Activated CD4-positive, alpha-beta T cell treated with anti-CD3 and anti-CD28 coated beads, Interleukin-10, Interleukin-2, amounts not matched to agents 100 ng/mL and 50 ng/mL, durations not matched to agents 16 hours and 8 hours (primary cell): ENCODE results near the gene P4HA1.

Experiments used
- DNase-seq: peaks from one replicate; pipeline ENCODE4 v3.0.0-alpha.2; 2020

The P4HA1 gene

DNA sequence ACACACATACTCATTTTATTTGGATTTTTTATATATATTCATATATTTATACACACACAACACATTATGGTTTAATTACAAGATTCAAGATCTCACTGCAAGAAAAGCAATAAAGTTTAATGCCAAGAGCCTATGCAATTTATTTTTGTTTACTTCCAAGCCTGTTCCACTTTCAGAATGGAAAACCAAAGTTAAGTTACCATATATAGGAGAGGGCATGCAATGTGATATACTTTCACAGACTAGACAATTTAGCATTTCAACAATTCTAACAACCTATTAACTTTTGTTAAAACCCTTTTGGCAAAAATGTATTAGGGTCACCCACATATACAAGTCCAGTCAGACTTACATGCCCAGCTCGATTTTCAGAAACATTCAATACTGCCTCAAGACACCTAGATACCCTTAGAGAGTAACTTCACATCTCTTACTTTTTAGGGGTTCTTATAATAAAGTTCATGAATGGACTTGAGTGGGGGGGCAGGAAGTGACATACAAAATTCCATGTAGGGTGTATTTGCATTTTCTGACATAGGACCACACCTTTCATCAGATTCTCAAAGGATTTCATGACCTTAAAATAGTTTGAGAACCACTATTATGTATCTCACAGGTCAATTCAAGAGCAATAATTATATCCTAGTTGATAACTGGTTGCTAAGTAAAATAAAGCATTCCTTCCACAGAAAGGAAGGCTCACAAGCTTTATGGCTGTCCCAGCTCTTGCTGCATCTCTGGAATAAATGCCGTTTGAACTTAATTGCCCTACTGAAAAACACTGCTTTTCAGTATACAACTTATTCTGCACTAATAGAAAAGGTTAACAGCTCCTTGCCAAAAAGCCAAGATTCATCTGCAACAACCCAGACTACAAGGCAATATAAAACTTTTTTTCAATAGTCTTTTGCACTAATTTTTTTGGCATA is 2.5 kb downstream of the P4HA1 start:
- DNase-seq: no peak

DNA sequence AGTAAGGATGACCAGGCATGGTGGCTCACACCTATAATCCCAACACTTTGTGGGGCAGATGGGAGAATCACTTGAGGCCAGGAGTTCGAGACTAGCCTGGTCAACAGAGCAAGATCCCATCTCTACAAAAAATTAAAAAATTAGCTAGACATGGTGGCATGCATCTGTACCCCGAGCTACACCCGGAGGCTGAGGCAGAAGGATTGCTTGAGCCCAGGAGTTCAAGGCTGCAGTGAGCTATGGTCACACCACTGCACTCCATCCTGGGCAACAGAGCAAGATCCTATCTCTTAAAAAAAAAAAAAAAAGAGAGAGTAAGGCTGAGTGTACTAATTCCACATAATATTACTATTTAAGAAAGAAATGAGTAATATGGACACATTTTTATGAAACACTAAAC is 3.8 kb downstream of the P4HA1 start:
- DNase-seq: no peak

DNA sequence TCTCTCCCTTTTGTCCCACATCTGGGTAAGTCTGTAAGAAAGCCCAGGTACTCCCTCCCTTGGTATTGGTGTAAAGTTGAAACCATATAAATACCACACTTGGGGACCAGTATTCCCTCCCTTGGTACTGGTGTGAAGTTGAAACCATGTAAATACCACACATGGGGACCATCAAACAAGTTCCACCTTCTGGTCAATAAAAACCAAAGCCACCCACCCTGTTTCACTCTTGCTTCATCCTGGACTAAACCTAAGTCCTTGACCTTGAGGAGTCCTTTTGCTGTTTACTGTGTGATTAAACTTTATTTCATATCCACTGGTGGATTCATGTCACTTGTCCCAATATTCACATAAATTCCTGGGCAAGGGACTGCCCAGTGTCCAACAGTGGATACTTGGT is 8.4 kb downstream of the P4HA1 start:
- DNase-seq: no peak

DNA sequence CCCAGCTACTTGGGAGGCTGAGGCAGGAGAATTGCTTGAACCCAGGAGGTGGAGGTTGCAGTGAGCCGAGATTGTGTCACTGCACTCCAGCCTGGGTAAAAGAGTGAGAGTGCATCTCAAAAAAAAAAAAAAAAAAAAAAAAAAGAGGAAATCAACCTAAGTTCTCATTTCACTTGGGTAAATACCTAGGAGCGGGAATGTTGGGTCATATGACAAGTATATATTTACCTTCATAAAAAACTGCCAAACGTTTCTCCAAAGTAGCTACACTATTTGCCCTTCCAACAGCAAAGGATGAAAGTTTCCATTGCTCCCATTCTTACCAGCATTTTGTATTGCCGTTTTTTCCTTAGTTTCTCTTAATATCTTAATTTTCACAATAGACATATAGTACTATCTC is 9.8 kb downstream of the P4HA1 start:
- no peak for DNase-seq

DNA sequence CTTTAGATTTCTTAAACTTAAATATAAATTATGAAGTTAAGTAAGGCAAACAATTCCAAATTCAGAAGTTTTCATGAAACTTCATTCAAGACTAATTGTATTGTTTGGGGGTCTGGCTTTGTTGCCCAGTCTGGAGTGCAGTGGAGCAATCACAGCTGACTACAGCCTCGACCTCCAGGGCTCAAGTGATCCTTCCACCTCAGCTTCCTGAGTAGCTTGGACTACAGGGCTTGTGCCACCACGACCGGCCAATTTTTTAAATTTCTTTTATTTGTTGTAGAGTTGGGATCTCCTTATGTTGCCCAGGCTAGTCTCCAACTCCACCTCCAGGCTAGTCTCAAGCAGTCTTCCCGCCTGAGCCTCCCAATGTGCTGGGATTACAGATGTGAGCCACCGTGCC is 12.5 kb downstream of the P4HA1 start:
- DNase-seq: no peak

DNA sequence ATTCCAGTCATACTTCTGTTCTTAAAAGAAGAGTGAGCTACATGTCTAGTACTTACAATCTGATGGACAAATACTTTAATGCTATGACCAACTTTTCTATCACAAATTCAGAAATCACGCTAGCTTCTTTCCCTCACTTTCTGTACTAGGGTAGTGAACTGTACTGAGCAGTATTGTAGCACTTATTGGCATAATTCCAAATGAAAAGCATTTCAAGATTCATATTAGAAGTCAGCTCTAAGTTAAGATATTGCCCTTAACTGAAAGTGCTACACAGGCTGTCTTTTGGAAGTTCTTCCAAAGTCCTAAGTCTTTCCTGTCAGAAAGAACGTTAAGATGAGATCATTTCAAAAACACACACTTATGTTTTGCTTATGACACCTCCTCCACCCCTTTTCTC is 13.4 kb downstream of the P4HA1 start:
- DNase-seq: no peak

DNA sequence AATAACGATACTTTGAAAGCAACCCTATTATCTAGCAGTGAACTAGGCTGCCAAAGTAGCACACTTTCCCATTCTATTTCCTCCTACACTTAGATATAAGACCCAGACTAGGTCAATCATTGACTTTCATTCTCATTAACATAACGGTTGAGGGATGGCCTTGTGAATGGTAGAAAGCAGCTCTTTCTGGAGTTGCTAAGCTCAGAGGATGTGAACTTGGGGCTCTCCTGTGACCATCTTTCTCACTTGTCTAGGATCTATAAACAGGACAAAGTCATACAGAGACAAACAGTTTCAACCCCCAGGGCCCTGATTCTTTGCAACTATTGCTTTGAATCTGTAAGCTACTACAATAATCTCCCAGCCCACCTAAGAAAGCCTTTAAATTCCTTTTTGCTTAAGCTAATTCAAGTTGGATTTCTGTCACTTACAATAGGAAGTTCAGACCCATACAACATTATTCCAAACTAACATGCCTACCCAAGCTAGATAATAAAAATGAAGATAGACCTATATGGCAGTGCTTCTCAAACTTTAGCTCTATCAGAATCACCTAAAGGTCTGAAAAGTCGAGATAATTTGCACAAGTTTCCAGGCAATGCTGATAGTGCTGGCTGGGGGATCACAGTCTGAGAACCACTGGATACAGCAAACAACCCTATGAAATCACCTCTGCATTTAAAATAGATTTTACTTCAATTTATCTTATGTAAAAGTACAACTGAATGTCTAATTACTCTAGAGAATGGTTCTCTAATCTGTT is 16.7 kb downstream of the P4HA1 start:
- no peak for DNase-seq

DNA sequence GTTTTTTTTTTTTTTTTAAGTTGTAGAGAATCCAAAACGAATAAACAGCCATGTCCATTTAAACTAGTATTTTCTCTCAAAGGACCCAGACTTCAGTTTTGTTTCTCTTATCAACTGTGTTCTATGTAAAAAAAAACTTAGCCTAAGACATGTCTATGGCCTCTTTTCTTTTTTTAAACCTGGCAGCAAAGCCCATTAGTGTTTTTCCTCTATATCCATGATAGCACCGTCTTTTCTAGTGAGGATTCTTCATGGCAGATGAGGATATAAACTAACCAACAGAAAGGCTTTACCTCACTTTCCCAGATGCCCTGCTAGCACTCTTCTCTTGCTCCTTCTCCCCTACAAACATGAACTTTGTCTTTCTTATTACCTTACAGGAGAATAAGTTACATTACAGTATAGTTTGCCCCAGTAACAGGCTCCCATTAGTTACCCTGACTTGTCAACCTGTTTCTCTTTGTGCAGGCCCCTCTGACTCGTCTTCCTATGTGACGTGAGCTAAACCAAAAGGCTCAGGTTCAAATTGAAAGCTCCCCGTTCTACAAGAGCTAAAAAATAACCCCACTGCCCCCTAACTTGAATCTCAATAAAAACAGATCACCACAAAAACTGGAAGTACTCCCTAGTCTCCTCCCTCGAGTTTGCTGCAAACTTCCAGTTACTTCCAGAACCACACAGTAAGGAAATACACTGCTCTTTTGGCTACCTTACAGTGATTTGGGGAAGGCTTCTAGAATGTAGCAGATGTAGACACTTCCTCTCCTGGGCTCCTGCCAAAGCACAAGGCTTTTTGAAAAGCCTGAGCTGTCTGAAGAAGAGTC is 20.1 kb downstream of the P4HA1 start:
- peak; percentile 36 for DNase-seq

DNA sequence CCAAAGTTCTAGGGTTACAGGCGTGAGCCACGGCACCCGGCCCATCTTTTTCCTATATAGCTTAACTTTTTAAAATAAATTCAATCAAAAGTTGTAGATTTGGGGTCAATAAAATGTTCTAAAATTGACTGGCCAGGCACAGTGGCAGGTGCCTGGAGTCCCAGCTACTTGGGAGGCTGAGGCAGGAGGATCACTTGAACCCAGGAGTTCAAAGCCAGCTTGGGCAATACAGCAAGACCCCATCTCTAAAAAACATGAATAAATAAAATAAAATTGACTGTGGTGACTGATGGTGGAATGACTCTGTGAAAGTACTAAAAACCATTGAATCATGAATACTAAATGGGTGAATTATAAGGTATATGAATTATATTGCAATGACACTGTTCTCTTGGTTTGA is 20.8 kb downstream of the P4HA1 start:
- DNase-seq: no peak

DNA sequence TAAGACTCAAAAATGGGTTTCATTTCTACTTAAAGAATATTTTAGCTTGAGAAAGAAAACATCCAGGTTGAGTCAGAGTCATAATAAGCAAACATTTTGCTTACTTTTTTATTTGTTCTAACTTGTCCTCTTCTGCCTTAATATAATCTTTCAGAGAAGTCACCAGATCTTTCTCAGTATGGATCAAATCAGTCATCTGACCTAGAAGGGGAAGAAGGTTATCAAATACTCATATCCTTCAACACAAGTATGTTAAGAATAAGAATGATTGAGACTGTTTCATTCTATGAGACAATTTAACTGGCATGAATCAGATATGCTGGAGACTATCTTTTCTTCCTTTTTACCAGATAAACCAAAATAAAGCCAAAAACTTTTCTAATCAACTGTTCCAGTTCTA is 23.0 kb downstream of the P4HA1 start:
- no peak for DNase-seq

DNA sequence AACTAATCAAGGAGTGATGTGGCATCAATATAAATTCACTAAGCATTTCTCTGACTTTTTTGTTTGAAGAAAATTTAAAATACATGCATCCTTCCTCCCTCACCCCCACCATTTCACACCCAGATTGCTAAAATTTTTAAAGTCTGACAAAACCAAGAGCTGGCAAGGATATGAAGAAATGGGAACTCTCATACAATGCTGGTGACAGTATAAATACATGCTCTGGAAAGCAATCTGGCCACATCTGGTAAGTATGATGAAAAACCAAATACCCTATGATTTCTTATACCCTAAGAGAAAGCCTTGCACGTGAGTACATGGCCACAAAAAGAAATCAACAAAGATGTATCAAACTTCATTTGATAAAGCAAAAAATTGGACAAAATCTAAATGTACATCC is 31.2 kb downstream of the P4HA1 start:
- DNase-seq: no peak

DNA sequence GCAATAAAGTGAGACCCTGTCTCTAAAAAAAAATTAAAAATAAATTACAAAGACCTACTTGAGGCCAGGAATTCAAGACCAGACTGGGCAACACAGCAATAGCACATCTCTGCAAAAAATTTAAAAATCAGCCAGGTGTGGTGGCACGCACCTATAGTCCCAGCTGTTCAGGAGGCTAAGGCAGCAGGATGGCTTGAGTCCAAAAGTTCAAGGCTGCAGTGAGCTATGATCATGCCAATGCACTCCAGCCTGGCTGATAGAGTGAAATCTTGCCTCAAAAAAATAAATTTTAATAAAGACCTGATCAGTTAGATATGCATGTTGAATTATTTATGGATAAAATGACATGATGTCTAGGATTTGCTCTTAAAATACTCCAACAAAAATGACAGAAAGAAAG is 34.9 kb downstream of the P4HA1 start:
- DNase-seq: no peak

DNA sequence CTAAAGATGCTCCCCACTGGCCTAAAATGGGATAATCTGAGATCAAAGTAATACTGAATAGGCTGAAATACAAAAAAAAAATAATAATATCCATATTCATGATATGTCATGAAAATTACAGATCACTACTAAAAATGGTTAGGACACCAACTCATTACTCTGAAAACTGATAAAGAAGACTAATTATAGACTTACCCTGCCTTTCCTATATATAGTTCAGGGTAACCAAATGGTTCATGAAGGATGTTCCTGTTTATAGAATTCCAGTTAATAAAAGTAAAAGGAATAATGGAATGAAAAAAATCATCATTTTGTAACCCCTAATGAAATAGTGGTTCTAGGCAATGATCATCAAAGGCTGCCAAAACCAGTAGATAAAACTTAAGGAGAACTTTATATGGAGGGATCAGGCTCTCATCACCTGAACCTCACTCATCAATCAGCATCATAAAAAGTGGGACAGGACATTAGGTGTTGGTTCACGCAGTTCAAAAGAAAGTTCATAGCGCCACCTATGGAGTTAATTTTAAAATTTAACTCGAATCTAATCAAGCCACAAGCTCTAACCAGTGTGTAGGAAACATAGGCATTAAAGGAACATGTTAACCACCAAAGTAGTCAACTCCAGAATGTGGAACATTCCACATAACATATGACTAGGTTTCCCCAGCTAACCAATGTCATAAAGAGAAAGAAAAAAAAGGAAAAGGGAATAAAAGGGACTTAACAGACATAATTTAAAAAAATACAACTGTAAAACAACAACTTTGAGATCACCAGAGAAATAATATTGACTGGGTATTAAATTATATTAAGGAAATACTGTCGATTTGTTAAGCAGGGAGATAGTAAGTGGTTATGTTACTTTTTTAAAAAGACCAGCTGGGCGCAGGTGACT is 35.7 kb downstream of the P4HA1 start:
- peak; percentile 67 for DNase-seq

DNA sequence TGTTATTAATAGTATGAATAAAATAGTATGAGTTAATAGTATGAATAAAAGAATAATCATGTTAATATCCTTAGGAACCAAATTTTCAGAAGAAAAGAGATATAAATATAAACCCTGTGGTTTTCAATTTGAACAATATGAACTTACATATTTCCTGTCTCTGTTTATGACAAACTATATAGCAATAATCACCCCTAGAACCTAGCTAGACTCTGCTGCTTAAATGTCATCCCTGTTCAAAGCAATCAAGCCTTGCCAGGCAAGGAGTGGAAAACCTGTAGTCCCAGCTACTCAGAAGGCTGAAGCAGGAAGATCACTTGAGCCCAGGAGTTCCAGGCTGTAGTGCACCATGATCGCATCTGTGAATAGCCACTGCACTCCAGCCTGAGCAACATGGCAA is 36.5 kb downstream of the P4HA1 start:
- DNase-seq: peak; percentile 21

DNA sequence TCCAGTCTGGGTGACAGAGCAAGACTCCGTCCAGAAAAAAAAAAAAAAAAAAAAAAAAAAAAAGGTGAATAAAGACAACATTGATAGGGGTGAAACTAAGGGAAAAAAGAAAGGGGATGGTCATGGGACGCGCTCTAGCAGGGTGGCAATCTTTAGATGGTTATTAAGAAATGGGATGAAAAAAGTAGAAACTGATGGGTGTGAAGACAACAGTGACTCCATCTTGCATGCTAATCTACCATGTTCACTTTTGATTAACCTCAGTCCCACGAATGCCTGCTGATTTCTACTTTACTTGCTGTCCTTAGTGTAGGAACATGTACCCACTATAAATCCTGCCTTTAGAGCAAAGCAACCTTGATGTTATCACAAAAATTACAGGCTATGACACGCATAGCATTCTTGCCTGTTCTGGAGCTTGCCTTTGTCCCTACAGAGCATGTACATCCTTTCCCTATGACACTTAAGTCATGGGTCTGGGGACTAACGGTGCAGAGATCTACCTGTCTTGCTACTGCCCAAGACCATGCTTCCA is 38.5 kb downstream of the P4HA1 start:
- no peak for DNase-seq

DNA sequence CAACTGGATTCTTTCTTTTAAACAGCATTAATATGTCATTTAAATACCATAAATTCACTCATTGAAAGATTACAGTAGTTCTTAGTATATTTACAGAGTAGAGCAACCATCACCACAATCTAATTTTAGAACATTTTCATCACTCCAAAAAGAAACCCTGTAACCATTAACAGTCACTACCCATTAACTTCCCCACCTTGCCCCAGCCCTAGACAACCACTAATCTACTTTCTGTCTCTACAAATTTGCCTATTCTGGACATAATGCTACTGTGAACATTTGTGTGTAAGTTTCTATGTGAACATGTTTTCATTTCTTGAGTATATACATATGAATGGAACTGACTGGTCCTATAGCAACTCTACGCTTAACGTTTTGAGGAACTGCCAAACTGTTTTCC is 42.4 kb downstream of the P4HA1 start:
- DNase-seq: no peak

DNA sequence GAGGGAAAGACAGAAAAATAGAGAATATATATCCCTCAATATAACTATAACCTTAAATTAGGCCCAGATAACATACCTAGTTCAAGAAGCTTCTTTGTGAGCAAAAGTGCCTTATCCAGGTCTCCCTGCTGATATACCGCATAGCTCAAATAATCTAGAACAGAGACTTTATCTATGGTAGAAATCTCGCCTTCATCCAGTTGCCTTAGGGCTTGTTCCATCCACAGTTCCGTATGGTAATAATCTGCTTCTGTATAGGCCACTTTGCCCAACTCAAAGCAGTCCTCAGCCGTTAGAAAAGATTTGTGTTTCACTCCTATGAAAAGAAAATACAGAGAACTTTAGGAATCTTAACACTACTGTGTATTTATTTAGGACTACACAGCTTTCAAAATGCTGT is 43.4 kb downstream of the P4HA1 start:
- DNase-seq: no peak

DNA sequence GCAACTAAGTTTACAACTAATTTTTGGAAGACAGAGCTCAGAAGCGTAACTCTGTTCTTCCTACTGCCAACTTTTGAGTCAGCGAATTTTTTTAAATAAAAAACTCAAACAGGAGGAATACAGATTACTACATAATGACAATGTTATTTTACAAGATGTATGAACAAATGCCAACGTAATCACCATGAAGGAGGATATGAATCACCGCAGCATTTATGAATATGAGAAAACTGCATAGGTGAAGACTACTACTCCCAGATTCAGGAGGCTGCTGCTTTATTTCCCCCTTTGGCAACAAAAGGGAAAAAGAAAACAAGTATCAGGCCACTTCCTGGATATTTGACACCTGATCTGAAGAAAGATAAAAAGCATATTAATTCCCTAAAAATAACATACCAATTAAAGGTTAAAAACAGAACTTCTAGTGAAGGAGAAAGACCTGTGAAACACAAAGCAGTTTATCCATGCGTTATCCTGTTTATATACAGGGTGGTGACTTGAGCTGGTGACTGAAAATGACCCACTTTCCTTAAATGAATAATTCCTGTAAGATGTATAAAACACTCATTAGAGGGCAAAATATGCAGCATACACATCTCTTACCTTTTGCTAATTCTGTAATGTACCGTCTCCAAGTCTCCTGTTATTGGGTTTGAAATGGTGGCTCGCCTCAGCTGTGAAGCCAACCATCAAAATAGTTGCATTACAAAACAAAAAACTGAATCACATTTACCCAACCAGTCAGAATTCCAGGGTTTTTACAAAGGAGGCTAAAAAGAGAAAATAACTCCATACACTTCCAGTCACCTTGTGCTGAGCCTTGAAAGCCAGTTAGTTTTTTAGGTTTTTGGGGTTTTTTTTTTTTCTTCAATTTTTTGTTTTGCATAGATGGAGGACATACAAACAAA is 52.0 kb downstream of the P4HA1 start:
- peak; percentile 28 for DNase-seq

DNA sequence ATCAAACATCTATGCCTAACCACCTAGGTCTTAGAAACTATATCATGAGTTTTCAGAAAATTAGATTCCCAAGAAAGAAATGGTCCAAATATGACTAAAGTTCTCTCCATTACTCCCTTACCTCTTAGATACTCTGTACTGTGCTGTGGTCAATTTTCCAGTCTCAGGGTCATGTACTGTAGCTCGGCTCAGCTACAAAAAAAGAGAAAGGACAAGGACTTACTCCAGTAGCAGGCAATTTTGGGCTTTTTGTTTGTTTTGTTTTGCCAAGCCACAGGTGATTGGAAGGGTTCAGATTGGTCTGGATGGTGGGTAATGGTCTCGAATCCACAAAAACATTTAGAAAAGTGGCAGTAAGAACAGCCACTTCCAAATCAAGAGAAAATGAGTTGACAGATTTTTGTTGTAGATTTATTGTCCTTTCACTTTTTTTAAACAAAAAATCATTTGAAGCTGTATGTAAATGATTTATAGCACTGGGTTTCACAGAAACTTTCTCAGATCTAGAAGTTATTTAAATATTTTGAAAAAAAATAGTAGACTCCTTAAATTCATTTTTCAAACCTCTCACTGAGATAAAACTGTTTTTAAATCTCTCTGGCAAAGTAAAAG is 52.8 kb downstream of the P4HA1 start:
- no peak for DNase-seq

DNA sequence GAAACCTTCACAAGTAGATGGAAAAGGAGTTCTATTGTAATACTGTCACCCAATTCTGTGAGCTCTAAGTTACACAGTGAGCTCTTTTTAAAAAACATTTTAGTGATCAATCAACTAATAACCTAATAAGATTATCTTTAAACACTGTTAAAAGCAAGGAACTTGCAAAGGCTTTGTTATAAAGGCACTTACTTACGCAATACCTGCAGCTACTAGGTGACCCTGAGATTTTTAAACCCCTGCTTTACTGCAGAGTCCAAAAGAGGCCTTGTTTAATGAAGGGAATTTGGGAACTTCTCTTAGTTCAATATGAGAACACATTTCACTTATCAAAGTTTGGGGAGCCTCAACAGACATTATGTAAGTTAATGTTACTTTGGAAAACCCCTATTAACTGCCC is 53.3 kb downstream of the P4HA1 start:
- no peak for DNase-seq

DNA sequence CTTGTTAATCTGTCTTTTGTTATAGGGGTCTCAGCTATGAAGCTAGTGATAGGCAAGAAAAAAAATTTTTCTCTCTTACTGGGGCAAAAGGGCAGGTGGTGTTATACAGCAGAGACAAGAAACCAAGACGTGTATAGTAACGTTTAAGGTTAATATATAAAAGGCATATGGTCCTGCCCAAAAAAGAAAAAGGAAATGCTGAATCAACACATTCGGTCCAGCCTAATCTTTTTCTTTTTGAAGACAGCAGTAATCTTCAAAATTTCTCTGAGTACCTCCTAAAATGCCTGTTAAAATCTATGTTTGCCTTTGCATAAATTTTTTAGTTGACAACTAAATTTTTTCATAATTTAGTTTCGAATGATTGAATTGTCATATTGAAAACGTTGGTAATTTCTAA is 54.5 kb downstream of the P4HA1 start:
- DNase-seq: no peak
